Endothelial cell of umbilical vein (primary cell): ENCODE data around the gene ZNF81. TPM values are rescaled to one million over a fixed set of nuclear protein-coding genes. Genes with fewer than 3 reads are reported as not detected.

Experiments used
- BruUV-seq: library from RNA; stranded (reverse); fragments of 400-500 nt; replicated peaks from 2 replicates; lab custom pipeline; 2021; lab: Mats Ljungman, UMichigan
- CTCF ChIA-PET: fragments of 300-600, 350-600 bp; sonication (Branson Sonifier 250); formaldehyde crosslinking; loops from one replicate; lab custom pipeline; 2021; ENCODE audit warnings: antibody characterized with exemption, inconsistent platforms; lab: Charles Lee
- POLR2A ChIA-PET: fragments of 300-600, 350-600 bp; sonication (Branson Sonifier 250); formaldehyde crosslinking; loops from one replicate; lab custom pipeline; 2021; ENCODE audit warnings: antibody characterized with exemption, inconsistent platforms; lab: Charles Lee
- DNase-seq: peaks from one replicate; pipeline ENCODE4 v3.0.0-alpha.2; 2011; ENCODE audit warnings: low read depth, low spot score
- FAIRE-seq: peaks from 2 replicates; lab custom pipeline; 2011; peaks lifted over from hg19 to GRCh38; lab: Jason Lieb, UNC
- H2AFZ ChIP-seq: 2 replicates; pipeline ENCODE4 v1.6.0; 2012; ENCODE audit warnings: low read depth, low read length, control low read depth, inconsistent platforms
- H3K27ac ChIP-seq: 2 replicates; pipeline ENCODE4 v1.5.1; 2011; ENCODE audit warnings: low read depth, mild to moderate bottlenecking, control low read depth, low read length, moderate library complexity; ENCODE audit not compliant: insufficient read depth
- H3K27me3 ChIP-seq, 2 experiments: 2 replicates each; pipeline versions ENCODE4 v1.6.0 to v1.6.1; 2011; ENCODE audit warnings: low read length in 2 of 2, mixed read lengths in 1 of 2; ENCODE audit not compliant: control insufficient read depth in 2 of 2, insufficient read depth in 2 of 2
- H3K36me3 ChIP-seq, 2 experiments: 2 replicates in 1 of 2; 3 replicates in 1 of 2; pipeline ENCODE4 v1.5.1; 2011; ENCODE audit warnings: low read length in 2 of 2, mild to moderate bottlenecking in 1 of 2, moderate library complexity in 1 of 2; ENCODE audit not compliant: control insufficient read depth in 2 of 2, insufficient read depth in 2 of 2; ENCODE audit errors: extremely low read depth in 1 of 2
- H3K4me1 ChIP-seq: 3 replicates; pipeline ENCODE4 v1.5.1; 2011; ENCODE audit warnings: mild to moderate bottlenecking, low read length; ENCODE audit not compliant: control insufficient read depth, insufficient read depth; ENCODE audit errors: extremely low read depth
- H3K4me2 ChIP-seq: 2 replicates; pipeline ENCODE4 v1.6.1; 2011; ENCODE audit warnings: low read length, control low read depth, mixed read lengths; ENCODE audit not compliant: insufficient read depth
- H3K4me3 ChIP-seq, 3 experiments: fragments of 200-600 bp in 1 of 3; sonication (generic), shearing (Covaris generic) in 1 of 3; replicated peaks in 1 of 3; 2 replicates each; pipeline ENCODE4 v1.5.1; 2011 to 2016; ENCODE audit warnings: control low read depth in 3 of 3, low read length in 3 of 3, mild to moderate bottlenecking in 2 of 3, inconsistent platforms in 1 of 3, low read depth in 1 of 3, moderate library complexity in 1 of 3; ENCODE audit not compliant: insufficient read depth in 1 of 3
- H3K79me2 ChIP-seq: 2 replicates; pipeline ENCODE4 v1.6.0; 2012; ENCODE audit warnings: low read length, inconsistent platforms; ENCODE audit not compliant: control insufficient read depth, insufficient read depth
- H3K9ac ChIP-seq: replicated peaks from 2 replicates; pipeline ENCODE3; 2011; ENCODE audit warnings: low read length, control low read depth; ENCODE audit not compliant: insufficient read depth; ENCODE audit errors: extremely low read depth
- H3K9me1 ChIP-seq: replicated peaks from 3 replicates; pipeline ENCODE4 v1.6.0; 2011; ENCODE audit warnings: mild to moderate bottlenecking, low read length; ENCODE audit not compliant: control insufficient read depth, insufficient read depth; ENCODE audit errors: extremely low read depth
- H3K9me3 ChIP-seq: replicated peaks from 2 replicates; pipeline ENCODE4 v1.5.1; 2012; ENCODE audit warnings: low read length, inconsistent platforms; ENCODE audit not compliant: control insufficient read depth, insufficient read depth
- H4K20me1 ChIP-seq: replicated peaks from 2 replicates; pipeline ENCODE3; 2011; ENCODE audit warnings: mild to moderate bottlenecking, low read length; ENCODE audit not compliant: control insufficient read depth, insufficient read depth; ENCODE audit errors: extremely low read depth
- EZH2 ChIP-seq: IDR thresholded peaks from 2 replicates; pipeline ENCODE4 v1.6.1; 2012; ENCODE audit warnings: borderline replicate concordance, low read depth, mild to moderate bottlenecking, moderate library complexity, low read length, inconsistent platforms; ENCODE audit not compliant: severe bottlenecking
- FOS ChIP-seq: IDR thresholded peaks from 2 replicates; pipeline ENCODE4 v1.6.1; 2011; ENCODE audit warnings: mild to moderate bottlenecking, low read length, moderate library complexity, borderline replicate concordance; ENCODE audit not compliant: insufficient read depth
- GATA2 ChIP-seq: IDR thresholded peaks from 2 replicates; pipeline ENCODE4 v1.7.0; 2011; ENCODE audit warnings: low read depth, mild to moderate bottlenecking, moderate library complexity, mixed read lengths, low read length; ENCODE audit not compliant: insufficient read length, insufficient read depth
- JUN ChIP-seq: IDR thresholded peaks from 2 replicates; pipeline ENCODE4 v1.6.1; 2011; ENCODE audit warnings: borderline replicate concordance, low read depth; ENCODE audit not compliant: insufficient read length, insufficient read depth
- MAX ChIP-seq: IDR thresholded peaks from 2 replicates; pipeline ENCODE4 v1.6.1; 2011; ENCODE audit not compliant: insufficient read depth, insufficient read length
- MYC ChIP-seq: IDR thresholded peaks from one replicate; pipeline ENCODE4 v1.6.1; 2011; ENCODE audit warnings: mild to moderate bottlenecking, low read depth, low read length
- POLR2A ChIP-seq: IDR thresholded peaks from 2 replicates; pipeline ENCODE4 v1.6.1; 2012; ENCODE audit warnings: low read depth, mild to moderate bottlenecking, control low read depth, low read length
- POLR2AphosphoS5 ChIP-seq: IDR thresholded peaks from 2 replicates; pipeline ENCODE4 v1.6.1; 2012; ENCODE audit warnings: low read depth, mild to moderate bottlenecking, control low read depth, low read length, moderate library complexity; ENCODE audit not compliant: insufficient read depth
- dilution Hi-C: fragments of 300-500 bp; cut with MboI; formaldehyde crosslinking; loops from one replicate; pipeline ENCODE4 v1.15.0; 2019; ENCODE audit warnings: low sequenced_read_pairs; ENCODE audit not compliant: extremely low pct_ligation_motif_present
- intact Hi-C: fragments of 100-400 bp; cut with micrococcal nuclease; formaldehyde crosslinking; loops from one replicate; pipeline ENCODE4 v1.10.0; 2022
- polyA plus RNA-seq, 4 experiments: library from polyadenylated mRNA; depleted of rRNA in 3 of 4; stranded (reverse) in 3 of 4; unstranded in 1 of 4; fragments of >200 nt; gene quantifications; 2 replicates each; pipeline versions ENCODE4 v1.2.1 to v1.2.3, GENCODE V29; 2011 to 2012; ENCODE audit warnings: missing spikeins in 1 of 4
- total RNA-seq: library from RNA; stranded (reverse); gene quantifications from 2 replicates; pipeline ENCODE4 v1.2.3, GENCODE V29; 2021
- TF ChIP-seq, protein P1 (sequence below), 2 donors: IDR thresholded peaks; 1 replicate in 1 of 2; 2 replicates in 1 of 2; pipeline ENCODE4 v1.5.1; 2011; ENCODE audit warnings: low read length in 2 of 2, mild to moderate bottlenecking in 2 of 2, moderate library complexity in 2 of 2, control low read depth in 1 of 2, inconsistent platforms in 1 of 2, low read depth in 1 of 2; ENCODE audit not compliant: insufficient read depth in 1 of 2; ENCODE audit errors: extremely low read depth in 1 of 2

The ZNF81 gene
- total and polyA plus RNA-seq, 2 donors (not counting 3 experiments of a cell fraction or from before 2014, with no cell fraction given): 2.7 to 6.4 TPM

GRCh38 chrX:47838361-47838760 is 1.7 kb downstream of the ZNF81 start:
- Histone ChIP-seq H3K27me3 (no peaks in the 10 kb centered on the region), H3K9me1 (no peaks in the 10 kb centered on the region), H3K36me3 (no peaks in the 10 kb centered on the region), H2AFZ (no peak overlapping the region), H3K4me2 (no peak overlapping the region), H3K9me3 (no peaks in the 10 kb centered on the region), H3K9ac (no peak overlapping the region), H4K20me1 (no peaks in the 10 kb centered on the region), H3K79me2 (peaks cover 5% of the 10 kb centered on the region), H3K4me1 (peaks cover 4% of the 10 kb centered on the region), H3K4me3 (no peak overlapping the region), H3K27ac (no peak overlapping the region)
- CTCF ChIA-PET: no interaction called here
- DNase-seq (no peak), FAIRE-seq (no peak)
- BruUV-seq: no TSS peak
- POLR2A ChIA-PET: no interaction called here
- dilution Hi-C loops (no loop called here), intact Hi-C loops (loop anchor here (5.0 kb wide), 2 partner anchors 181 to 276 kb away; partner anchors contain the start of genes ARAF and UXT)
- TF ChIP-seq, protein P1, sequence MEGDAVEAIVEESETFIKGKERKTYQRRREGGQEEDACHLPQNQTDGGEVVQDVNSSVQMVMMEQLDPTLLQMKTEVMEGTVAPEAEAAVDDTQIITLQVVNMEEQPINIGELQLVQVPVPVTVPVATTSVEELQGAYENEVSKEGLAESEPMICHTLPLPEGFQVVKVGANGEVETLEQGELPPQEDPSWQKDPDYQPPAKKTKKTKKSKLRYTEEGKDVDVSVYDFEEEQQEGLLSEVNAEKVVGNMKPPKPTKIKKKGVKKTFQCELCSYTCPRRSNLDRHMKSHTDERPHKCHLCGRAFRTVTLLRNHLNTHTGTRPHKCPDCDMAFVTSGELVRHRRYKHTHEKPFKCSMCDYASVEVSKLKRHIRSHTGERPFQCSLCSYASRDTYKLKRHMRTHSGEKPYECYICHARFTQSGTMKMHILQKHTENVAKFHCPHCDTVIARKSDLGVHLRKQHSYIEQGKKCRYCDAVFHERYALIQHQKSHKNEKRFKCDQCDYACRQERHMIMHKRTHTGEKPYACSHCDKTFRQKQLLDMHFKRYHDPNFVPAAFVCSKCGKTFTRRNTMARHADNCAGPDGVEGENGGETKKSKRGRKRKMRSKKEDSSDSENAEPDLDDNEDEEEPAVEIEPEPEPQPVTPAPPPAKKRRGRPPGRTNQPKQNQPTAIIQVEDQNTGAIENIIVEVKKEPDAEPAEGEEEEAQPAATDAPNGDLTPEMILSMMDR (IDR thresholded peaks at IDR 0.05; ENCODE audit: extremely low read depth in 1 of 2, insufficient read depth in 1 of 2, low read depth in 1 of 2, low read length in 2 of 2): no peak
- TF ChIP-seq GATA2 (no peak), MYC (no peak), EZH2 (no peak), MAX (no peak), FOS (no peak), JUN (no peak), POLR2A (no peak), POLR2AphosphoS5 (no peak)
